Iris pigment epithelial cell (primary cell): ENCODE results near the gene ZNF708.
"Not testable (repeated sequence)": the region's sequence is repeated elsewhere in the genome, so short reads cannot be mapped to it uniquely, and the experiment has no call there.

ENCODE experiments used
- DNase-seq: peaks from one replicate; pipeline ENCODE4 v3.0.0-alpha.2; 2011; ENCODE audit warnings: low read depth

ZNF708 gene

DNA sequence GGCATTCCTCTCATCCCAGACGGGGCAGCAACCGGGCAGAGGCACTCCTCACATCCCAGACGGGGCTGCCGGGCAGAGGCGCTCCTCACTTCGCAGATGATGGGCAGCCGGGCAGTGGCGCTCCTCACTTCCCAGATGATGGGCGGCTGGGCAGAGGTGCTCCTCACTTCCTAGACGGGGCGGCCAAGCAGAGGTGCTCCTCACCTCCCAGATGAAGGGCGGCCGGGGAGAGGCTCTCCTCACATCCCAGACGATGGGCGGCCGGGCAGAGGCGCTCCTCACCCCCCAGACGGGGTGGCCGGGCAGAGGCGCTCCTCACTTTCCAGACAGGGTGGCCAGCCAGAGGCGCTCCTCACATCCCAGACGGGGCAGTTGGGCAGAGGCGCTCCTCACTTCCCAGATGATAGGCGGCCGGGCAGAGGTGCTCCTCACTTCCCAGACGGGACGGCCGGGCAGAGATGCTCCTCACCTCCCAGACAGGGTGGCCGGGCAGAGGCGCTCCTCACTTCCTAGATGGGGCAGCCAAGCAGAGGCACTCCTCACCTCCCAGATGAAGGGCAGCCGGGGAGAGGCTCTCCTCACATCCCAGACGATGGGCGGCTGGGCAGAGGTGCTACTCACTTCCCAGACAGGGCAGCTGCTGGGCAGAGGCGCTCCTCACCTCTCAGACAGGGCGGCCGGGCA lies 68.9 kb downstream of the ZNF708 start:
- no peak for DNase-seq

DNA sequence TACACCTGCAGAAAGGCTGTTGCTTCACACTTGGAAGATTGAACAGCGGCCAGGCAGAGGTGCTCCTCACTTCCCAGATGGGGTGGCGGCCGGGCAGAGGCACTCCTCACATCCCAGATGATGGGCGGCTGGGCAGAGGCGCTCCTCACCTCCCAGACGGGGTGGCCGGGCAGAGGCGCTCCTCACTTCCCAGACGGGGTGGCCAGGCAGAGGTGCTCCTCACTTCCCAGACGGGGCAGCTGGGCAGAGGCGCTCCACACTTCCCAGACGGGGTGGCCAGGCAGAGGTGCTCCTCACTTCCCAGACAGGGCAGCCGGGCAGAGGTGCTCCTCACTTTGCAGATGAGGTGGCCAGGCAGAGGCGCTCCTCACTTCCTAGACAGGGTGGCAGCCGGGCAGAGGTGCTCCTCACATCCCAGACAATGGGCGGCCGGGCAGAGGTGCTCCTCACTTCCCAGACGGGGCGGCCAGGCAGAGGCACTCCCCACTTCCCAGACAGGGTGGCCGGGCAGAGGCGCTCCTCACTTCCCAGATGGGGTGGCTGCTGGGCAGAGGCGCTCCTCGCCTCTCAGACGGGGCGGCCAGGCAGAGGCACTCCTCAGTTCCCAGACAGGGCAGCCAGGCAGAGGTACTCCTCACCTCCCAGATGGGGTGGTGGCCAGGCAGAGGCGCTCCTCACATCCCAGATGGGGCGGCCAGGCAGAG lies 69.6 kb downstream of the ZNF708 start:
- DNase-seq = not testable (repeated sequence)

DNA sequence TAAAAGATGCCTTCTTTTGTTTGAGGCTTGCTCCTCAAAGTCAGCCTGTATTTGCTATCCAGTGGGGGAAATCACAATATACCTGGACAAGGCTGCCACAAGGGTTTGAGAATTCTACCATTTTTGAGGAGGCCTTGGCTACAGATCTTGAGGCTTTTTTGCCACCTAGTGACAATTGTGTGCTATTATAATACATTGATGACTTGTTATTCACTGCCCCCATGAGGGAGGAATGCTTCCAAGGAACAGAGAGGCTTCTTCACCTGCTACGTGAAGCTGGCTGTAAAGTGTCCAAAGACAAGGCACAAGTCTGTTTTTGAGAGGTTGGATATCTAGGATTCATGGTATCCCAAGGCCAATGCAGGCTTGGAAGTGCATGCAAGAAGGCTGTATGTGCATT lies 72.5 kb downstream of the ZNF708 start:
- DNase-seq = peak; percentile 51
